Loucy (cell line): ENCODE results near the gene GRIN2B.

Experiments
- EZH2phosphoT487 ChIP-seq: fragments of 200-600 bp; IDR thresholded peaks from 2 replicates; pipeline ENCODE4 v1.6.1; 2018; ENCODE audit warnings: antibody characterized with exemption, mild to moderate bottlenecking, moderate library complexity, borderline replicate concordance
- TF ChIP-seq, protein P1 (sequence below): fragments of 200-600 bp; sonication (generic); conservative IDR thresholded peaks from 2 replicates; pipeline ENCODE4 v1.5.1; 2014; ENCODE audit warnings: mild to moderate bottlenecking, antibody characterized with exemption, low read length

- TF ChIP-seq, protein P1, sequence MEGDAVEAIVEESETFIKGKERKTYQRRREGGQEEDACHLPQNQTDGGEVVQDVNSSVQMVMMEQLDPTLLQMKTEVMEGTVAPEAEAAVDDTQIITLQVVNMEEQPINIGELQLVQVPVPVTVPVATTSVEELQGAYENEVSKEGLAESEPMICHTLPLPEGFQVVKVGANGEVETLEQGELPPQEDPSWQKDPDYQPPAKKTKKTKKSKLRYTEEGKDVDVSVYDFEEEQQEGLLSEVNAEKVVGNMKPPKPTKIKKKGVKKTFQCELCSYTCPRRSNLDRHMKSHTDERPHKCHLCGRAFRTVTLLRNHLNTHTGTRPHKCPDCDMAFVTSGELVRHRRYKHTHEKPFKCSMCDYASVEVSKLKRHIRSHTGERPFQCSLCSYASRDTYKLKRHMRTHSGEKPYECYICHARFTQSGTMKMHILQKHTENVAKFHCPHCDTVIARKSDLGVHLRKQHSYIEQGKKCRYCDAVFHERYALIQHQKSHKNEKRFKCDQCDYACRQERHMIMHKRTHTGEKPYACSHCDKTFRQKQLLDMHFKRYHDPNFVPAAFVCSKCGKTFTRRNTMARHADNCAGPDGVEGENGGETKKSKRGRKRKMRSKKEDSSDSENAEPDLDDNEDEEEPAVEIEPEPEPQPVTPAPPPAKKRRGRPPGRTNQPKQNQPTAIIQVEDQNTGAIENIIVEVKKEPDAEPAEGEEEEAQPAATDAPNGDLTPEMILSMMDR: no peak
- no peak for TF ChIP-seq EZH2phosphoT487
These were observed 10.6 kb downstream of the GRIN2B start for GRCh38 chr12:13970803-13971202.
